ENCODE measurements around the gene CPNE5. TPM values are rescaled to one million over a fixed set of nuclear protein-coding genes. Genes with fewer than 3 reads are reported as not detected.

CPNE5 gene
- total and polyA plus RNA-seq, 9 donors: 1.4 to 22.1 (median 6.2) TPM

DNA sequence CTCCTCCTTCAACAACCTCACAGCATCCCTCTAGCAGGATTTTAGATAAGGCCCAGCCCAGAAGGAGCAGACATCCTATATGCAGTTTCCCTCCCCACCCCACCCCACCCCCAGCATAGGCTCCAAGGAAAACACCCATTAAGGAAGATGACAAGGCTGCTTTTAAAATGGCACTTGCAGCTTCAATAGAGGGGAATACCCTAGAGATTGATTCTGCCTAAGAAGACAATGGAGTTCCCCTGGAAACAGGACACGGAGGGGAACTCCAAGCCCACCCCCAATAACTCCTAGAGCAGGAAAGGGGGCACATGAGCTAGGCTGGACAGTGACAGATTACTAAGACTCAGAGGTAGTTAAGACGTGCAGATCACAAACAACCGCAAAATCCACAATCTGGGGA lies 34.7 kb downstream of the CPNE5 start:
- intact Hi-C loops (cut with DNase I): no loop called here
- WGBS, 3 donors: 73 to 81% (median 77%) methylated on average over 3 of the region's 3 CpGs
- H3K36me3 ChIP-seq: no peaks in the 10 kb centered on the region
- no peaks in the 10 kb centered on the region for H3K4me1 ChIP-seq (ENCODE audit: insufficient read depth)
- DNase-seq: no peak
- no peak overlapping the region for H3K4me3 ChIP-seq
- no peaks in the 10 kb centered on the region for H3K27me3 ChIP-seq
- TF ChIP-seq EP300 (IDR thresholded peaks at IDR 0.05) (no peak), POLR2A (IDR thresholded peaks at IDR 0.05) (no peak)
- TF ChIP-seq, protein P1, sequence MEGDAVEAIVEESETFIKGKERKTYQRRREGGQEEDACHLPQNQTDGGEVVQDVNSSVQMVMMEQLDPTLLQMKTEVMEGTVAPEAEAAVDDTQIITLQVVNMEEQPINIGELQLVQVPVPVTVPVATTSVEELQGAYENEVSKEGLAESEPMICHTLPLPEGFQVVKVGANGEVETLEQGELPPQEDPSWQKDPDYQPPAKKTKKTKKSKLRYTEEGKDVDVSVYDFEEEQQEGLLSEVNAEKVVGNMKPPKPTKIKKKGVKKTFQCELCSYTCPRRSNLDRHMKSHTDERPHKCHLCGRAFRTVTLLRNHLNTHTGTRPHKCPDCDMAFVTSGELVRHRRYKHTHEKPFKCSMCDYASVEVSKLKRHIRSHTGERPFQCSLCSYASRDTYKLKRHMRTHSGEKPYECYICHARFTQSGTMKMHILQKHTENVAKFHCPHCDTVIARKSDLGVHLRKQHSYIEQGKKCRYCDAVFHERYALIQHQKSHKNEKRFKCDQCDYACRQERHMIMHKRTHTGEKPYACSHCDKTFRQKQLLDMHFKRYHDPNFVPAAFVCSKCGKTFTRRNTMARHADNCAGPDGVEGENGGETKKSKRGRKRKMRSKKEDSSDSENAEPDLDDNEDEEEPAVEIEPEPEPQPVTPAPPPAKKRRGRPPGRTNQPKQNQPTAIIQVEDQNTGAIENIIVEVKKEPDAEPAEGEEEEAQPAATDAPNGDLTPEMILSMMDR (IDR thresholded peaks at IDR 0.05): no peak
- H3K9me3 ChIP-seq: no peaks in the 10 kb centered on the region
- H3K27ac ChIP-seq: no peak overlapping the region

DNA sequence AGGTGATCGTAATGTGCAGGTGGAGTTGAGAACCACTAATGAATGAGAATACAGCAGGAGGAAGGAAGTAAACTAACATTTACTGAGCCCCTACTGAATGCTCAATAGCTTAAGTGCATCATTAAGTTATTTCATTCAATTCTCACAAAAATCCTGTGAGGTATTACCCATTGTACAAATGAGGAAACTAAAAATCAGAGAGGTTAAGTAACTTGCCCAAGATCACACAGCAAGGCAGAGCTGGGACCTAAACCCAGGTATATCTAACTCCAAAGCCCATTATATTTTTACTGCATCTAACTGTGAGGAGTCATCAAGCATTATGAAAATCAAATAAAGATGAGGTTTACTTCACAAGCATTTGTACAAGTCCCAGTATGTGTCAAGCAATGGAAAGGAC lies 35.3 kb downstream of the CPNE5 start:
- TF ChIP-seq, protein P1 (IDR thresholded peaks at IDR 0.05): no peak
- TF ChIP-seq POLR2A (IDR thresholded peaks at IDR 0.05) (no peak), EP300 (IDR thresholded peaks at IDR 0.05) (no peak)
- Histone ChIP-seq H3K4me3 (no peak overlapping the region), H3K27ac (no peak overlapping the region), H3K36me3 (no peaks in the 10 kb centered on the region), H3K27me3 (no peaks in the 10 kb centered on the region), H3K9me3 (no peaks in the 10 kb centered on the region), H3K4me1 (ENCODE audit: insufficient read depth) (no peaks in the 10 kb centered on the region)
- intact Hi-C loops (cut with DNase I): no loop called here
- WGBS, 3 donors: 86 to 95% (median 88%) methylated on average over 1 of the region's 1 CpG
- DNase-seq: no peak

DNA sequence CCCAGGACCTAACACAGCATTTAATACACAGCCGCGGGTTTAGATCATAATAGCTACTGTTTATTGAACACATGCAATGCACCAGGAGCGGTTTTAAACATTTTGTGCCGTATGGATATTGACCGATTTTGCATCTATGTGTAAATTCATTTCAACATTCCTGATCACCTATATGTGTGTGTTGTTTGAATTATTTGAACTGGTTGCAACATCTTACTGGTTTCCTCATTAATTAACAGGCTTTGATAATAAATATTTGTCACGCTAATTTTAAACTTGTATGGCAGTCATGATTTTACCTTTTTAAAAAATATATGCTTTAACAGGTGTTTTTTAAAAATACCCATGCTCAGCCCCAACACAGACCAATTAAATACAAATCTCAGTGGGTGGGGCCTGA lies 35.8 kb downstream of the CPNE5 start:
- no peaks in the 10 kb centered on the region for H3K9me3 ChIP-seq
- intact Hi-C loops (cut with DNase I): no loop called here
- WGBS, 3 donors: 94 to 98% (median 98%) methylated on average over 6 of the region's 6 CpGs

DNA sequence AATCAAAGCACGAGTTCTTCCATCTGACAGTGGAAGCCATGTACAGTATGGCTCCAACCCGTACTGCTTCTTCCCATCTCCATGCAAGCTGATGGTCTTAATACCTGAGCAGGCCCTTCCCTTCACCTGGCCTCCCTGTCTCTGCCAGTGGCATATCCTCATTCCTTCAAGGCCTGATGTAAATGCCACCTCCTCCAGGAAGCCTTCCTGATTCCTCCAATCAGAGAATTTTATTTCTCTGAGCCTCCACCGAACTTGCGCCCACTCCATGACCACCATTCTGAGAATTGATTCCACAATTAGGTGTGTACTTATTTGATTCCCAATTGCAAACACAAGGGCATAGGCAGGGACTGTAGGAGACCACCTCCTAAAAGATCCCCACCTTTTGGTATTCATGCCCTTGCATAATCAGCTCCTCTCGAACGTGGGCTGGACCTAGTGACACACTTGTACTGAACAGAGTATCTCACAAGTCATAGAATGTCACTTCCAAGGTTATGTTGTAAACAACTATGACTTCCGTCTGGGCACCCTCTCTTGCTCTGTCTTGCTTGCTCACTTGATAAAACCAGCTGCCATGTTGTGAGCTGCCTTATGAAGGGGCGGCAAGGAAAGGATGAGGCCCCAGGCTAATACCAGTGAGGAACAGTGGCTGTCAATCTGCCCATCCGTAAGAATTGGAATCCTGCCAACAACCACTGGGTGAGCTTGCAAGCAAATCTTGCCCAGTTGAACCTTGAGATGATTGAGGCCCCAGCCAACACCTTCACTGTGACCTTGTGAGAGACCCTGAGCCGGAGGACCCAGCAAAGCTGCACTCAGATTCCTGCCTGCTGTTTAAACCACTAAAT lies 38.8 kb downstream of the CPNE5 start:
- 81 to 84% (median 82%) methylated on average over 10 of the region's 10 CpGs for WGBS, 3 donors
- no peaks in the 10 kb centered on the region for H3K9me3 ChIP-seq
- no peaks in the 10 kb centered on the region for H3K4me1 ChIP-seq (ENCODE audit: insufficient read depth)
- TF ChIP-seq EP300 (IDR thresholded peaks at IDR 0.05) (no peak), POLR2A (IDR thresholded peaks at IDR 0.05) (no peak)
- TF ChIP-seq, protein P1 (IDR thresholded peaks at IDR 0.05): no peak
- H3K27ac ChIP-seq: no peak overlapping the region
- intact Hi-C loops (cut with DNase I): no loop called here
- no peaks in the 10 kb centered on the region for H3K27me3 ChIP-seq
- no peak for DNase-seq
- H3K36me3 ChIP-seq: no peaks in the 10 kb centered on the region
- H3K4me3 ChIP-seq: no peak overlapping the region

More for the DNA sequence above, 35.8 kb downstream of the CPNE5 start:
- Histone ChIP-seq H3K36me3 (no peaks in the 10 kb centered on the region), H3K27me3 (no peaks in the 10 kb centered on the region), H3K4me1 (ENCODE audit: insufficient read depth) (no peaks in the 10 kb centered on the region), H3K4me3 (no peak overlapping the region), H3K27ac (no peak overlapping the region)
- DNase-seq: no peak
- TF ChIP-seq, protein P1 (IDR thresholded peaks at IDR 0.05): no peak
- no peak for TF ChIP-seq EP300 (IDR thresholded peaks at IDR 0.05)
- no peak for TF ChIP-seq POLR2A (IDR thresholded peaks at IDR 0.05)

All from ovary (tissue), 9 donors.